Activated T-cell treated with anti-CD3 and anti-CD28 coated beads, Interleukin-2, amount 50 U/mL, for 24 hours (primary cell): Measurements from ENCODE around the gene CDH4.
"Not testable (repeated sequence)": the region's sequence is repeated elsewhere in the genome, so short reads cannot be mapped to it uniquely, and the experiment has no call there.

Experiments
- DNase-seq: peaks from one replicate; pipeline ENCODE4 v3.0.0-alpha.2; 2020
- H3K27ac Mint-ChIP-seq: 2 replicates; pipeline ENCODE4 v1.8.0; 2020; ENCODE audit warnings: mild to moderate bottlenecking, mixed read lengths
- H3K27me3 Mint-ChIP-seq: 2 replicates; pipeline ENCODE4 v1.8.0; 2020; ENCODE audit warnings: mixed read lengths
- H3K36me3 Mint-ChIP-seq: 2 replicates; pipeline ENCODE4 v1.8.0; 2020; ENCODE audit warnings: low read depth, mixed read lengths
- H3K4me1 Mint-ChIP-seq: 2 replicates; pipeline ENCODE4 v1.8.0; 2020; ENCODE audit warnings: low read depth, mixed read lengths
- H3K4me3 Mint-ChIP-seq: 2 replicates; pipeline ENCODE4 v1.8.0; 2020; ENCODE audit warnings: mild to moderate bottlenecking, moderate library complexity, mixed read lengths
- H3K9me3 Mint-ChIP-seq: 2 replicates; pipeline ENCODE4 v1.8.0; 2020; ENCODE audit warnings: mixed read lengths

The CDH4 gene

GRCh38 chr20:61391812-61392520 lies 139.9 kb downstream of the CDH4 start:
- Mint-ChIP-seq H3K4me3 (no peak overlapping the region), H3K27me3 (peaks cover 10% of the 10 kb centered on the region), H3K27ac (no peak overlapping the region), H3K36me3 (no peaks in the 10 kb centered on the region), H3K9me3 (no peaks in the 10 kb centered on the region), H3K4me1 (no peaks in the 10 kb centered on the region)
- DNase-seq: no peak

GRCh38 chr20:61394088-61394799 lies 142.2 kb downstream of the CDH4 start:
- Mint-ChIP-seq H3K27ac (no peak overlapping the region), H3K36me3 (no peaks in the 10 kb centered on the region), H3K9me3 (no peaks in the 10 kb centered on the region), H3K4me1 (no peaks in the 10 kb centered on the region), H3K4me3 (no peak overlapping the region), H3K27me3 (no peaks in the 10 kb centered on the region)
- DNase-seq: no peak

GRCh38 chr20:61396262-61396848 lies 144.3 kb downstream of the CDH4 start:
- no peak overlapping the region for H3K27ac Mint-ChIP-seq
- no peaks in the 10 kb centered on the region for H3K4me1 Mint-ChIP-seq
- DNase-seq: no peak
- no peaks in the 10 kb centered on the region for H3K9me3 Mint-ChIP-seq
- no peaks in the 10 kb centered on the region for H3K27me3 Mint-ChIP-seq
- H3K4me3 Mint-ChIP-seq: no peak overlapping the region
- H3K36me3 Mint-ChIP-seq: no peaks in the 10 kb centered on the region

- no peaks in the 10 kb centered on the region for H3K4me1 Mint-ChIP-seq
- H3K36me3 Mint-ChIP-seq: no peaks in the 10 kb centered on the region
- H3K9me3 Mint-ChIP-seq: no peaks in the 10 kb centered on the region
- H3K27ac Mint-ChIP-seq: no peak overlapping the region
- no peak for DNase-seq
- no peak overlapping the region for H3K4me3 Mint-ChIP-seq
- H3K27me3 Mint-ChIP-seq: no peaks in the 10 kb centered on the region
These were observed 145.1 kb downstream of the CDH4 start for GRCh38 chr20:61397146-61397545.

- no peaks in the 10 kb centered on the region for H3K4me1 Mint-ChIP-seq
- no peaks in the 10 kb centered on the region for H3K9me3 Mint-ChIP-seq
- no peak overlapping the region for H3K27ac Mint-ChIP-seq
- DNase-seq: no peak
- no peaks in the 10 kb centered on the region for H3K27me3 Mint-ChIP-seq
- H3K4me3 Mint-ChIP-seq: no peak overlapping the region
- no peaks in the 10 kb centered on the region for H3K36me3 Mint-ChIP-seq
These were observed 145.7 kb downstream of the CDH4 start for GRCh38 chr20:61397790-61398189.

- Mint-ChIP-seq H3K27me3 (no peaks in the 10 kb centered on the region), H3K4me3 (no peak overlapping the region), H3K9me3 (no peaks in the 10 kb centered on the region), H3K36me3 (no peaks in the 10 kb centered on the region), H3K27ac (no peak overlapping the region), H3K4me1 (no peaks in the 10 kb centered on the region)
- no peak for DNase-seq
These were observed 147.4 kb downstream of the CDH4 start for GRCh38 chr20:61399433-61399832.

- DNase-seq: no peak
- Mint-ChIP-seq H3K4me1 (no peaks in the 10 kb centered on the region), H3K27ac (no peak overlapping the region), H3K9me3 (peaks cover 4% of the 10 kb centered on the region), H3K27me3 (no peaks in the 10 kb centered on the region), H3K4me3 (no peak overlapping the region), H3K36me3 (no peaks in the 10 kb centered on the region)
These were observed 148.4 kb downstream of the CDH4 start for GRCh38 chr20:61400499-61400898.

- DNase-seq: no peak
- no peaks in the 10 kb centered on the region for H3K27me3 Mint-ChIP-seq
- H3K9me3 Mint-ChIP-seq: peaks cover 4% of the 10 kb centered on the region
- no peaks in the 10 kb centered on the region for H3K4me1 Mint-ChIP-seq
- no peak overlapping the region for H3K27ac Mint-ChIP-seq
- no peaks in the 10 kb centered on the region for H3K36me3 Mint-ChIP-seq
- H3K4me3 Mint-ChIP-seq: no peak overlapping the region
These were observed 152.2 kb downstream of the CDH4 start for GRCh38 chr20:61404303-61404702.

GRCh38 chr20:61405007-61405406 lies 152.9 kb downstream of the CDH4 start:
- Mint-ChIP-seq H3K4me1 (no peaks in the 10 kb centered on the region), H3K36me3 (no peaks in the 10 kb centered on the region), H3K27ac (no peak overlapping the region), H3K4me3 (no peak overlapping the region), H3K9me3 (peaks cover 4% of the 10 kb centered on the region), H3K27me3 (no peaks in the 10 kb centered on the region)
- DNase-seq: no peak

GRCh38 chr20:61406773-61407172 lies 154.7 kb downstream of the CDH4 start:
- not testable (repeated sequence) for H3K4me3 Mint-ChIP-seq, H3K9me3 Mint-ChIP-seq, H3K27ac Mint-ChIP-seq, H3K27me3 Mint-ChIP-seq, H3K4me1 Mint-ChIP-seq, DNase-seq, H3K36me3 Mint-ChIP-seq

- Mint-ChIP-seq H3K27me3 (no peaks in the 10 kb centered on the region), H3K27ac (no peak overlapping the region), H3K36me3 (no peaks in the 10 kb centered on the region), H3K4me3 (no peak overlapping the region), H3K9me3 (peaks cover 4% of the 10 kb centered on the region), H3K4me1 (no peaks in the 10 kb centered on the region)
- no peak for DNase-seq
These were observed 155.5 kb downstream of the CDH4 start for GRCh38 chr20:61407561-61407960.

GRCh38 chr20:61408951-61409740 lies 157.1 kb downstream of the CDH4 start:
- peaks cover 4% of the 10 kb centered on the region for H3K9me3 Mint-ChIP-seq
- no peaks in the 10 kb centered on the region for H3K27me3 Mint-ChIP-seq
- no peak overlapping the region for H3K27ac Mint-ChIP-seq
- no peaks in the 10 kb centered on the region for H3K4me1 Mint-ChIP-seq
- no peak for DNase-seq
- H3K4me3 Mint-ChIP-seq: no peak overlapping the region
- H3K36me3 Mint-ChIP-seq: no peaks in the 10 kb centered on the region

GRCh38 chr20:61411743-61412142 lies 159.7 kb downstream of the CDH4 start:
- Mint-ChIP-seq H3K27me3 (no peaks in the 10 kb centered on the region), H3K27ac (no peak overlapping the region), H3K4me3 (no peak overlapping the region), H3K36me3 (no peaks in the 10 kb centered on the region), H3K9me3 (no peaks in the 10 kb centered on the region), H3K4me1 (no peaks in the 10 kb centered on the region)
- DNase-seq: no peak

GRCh38 chr20:61413752-61414151 lies 161.7 kb downstream of the CDH4 start:
- Mint-ChIP-seq H3K27me3 (no peaks in the 10 kb centered on the region), H3K4me1 (no peaks in the 10 kb centered on the region), H3K36me3 (no peaks in the 10 kb centered on the region), H3K9me3 (no peaks in the 10 kb centered on the region), H3K27ac (no peak overlapping the region), H3K4me3 (no peak overlapping the region)
- no peak for DNase-seq
